GM12865 (cell line): Measurements from ENCODE around the gene SH3TC1.

ENCODE experiments used
- DNase-seq: peaks from one replicate; pipeline ENCODE4 v3.0.0; 2010; ENCODE audit warnings: low read depth
- H3K4me3 ChIP-seq: 2 replicates; pipeline ENCODE4 v1.5.1; 2011; ENCODE audit warnings: mild to moderate bottlenecking, low read depth, low read length, control low read depth
- TF ChIP-seq, protein P1 (sequence below): IDR thresholded peaks from 2 replicates; pipeline ENCODE4 v1.5.1; 2011; ENCODE audit warnings: low read length, control low read depth, low read depth, inconsistent platforms; ENCODE audit not compliant: insufficient read depth; ENCODE audit errors: missing control alignments

The SH3TC1 gene

DNA sequence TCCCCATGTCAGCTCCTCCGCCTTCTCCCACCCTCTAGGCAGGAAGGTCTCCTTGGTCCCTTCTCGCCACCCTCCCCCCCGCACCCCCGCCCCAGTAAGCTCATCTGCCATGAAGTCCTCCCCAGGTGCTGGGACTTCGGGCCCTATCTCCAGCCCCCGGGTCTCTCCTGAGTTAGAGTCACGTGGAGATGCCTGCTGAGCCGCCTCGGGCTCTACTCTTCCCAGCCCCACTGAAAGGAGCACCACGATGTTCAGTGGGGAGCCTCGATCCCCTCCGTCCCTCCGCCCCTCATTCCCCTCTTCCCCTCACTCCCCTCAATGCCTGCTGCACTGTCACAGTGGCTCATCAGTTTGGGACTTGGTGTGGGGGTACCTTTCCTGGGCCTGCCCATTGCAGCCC lies 74.4 kb downstream of the SH3TC1 start:
- TF ChIP-seq, protein P1, sequence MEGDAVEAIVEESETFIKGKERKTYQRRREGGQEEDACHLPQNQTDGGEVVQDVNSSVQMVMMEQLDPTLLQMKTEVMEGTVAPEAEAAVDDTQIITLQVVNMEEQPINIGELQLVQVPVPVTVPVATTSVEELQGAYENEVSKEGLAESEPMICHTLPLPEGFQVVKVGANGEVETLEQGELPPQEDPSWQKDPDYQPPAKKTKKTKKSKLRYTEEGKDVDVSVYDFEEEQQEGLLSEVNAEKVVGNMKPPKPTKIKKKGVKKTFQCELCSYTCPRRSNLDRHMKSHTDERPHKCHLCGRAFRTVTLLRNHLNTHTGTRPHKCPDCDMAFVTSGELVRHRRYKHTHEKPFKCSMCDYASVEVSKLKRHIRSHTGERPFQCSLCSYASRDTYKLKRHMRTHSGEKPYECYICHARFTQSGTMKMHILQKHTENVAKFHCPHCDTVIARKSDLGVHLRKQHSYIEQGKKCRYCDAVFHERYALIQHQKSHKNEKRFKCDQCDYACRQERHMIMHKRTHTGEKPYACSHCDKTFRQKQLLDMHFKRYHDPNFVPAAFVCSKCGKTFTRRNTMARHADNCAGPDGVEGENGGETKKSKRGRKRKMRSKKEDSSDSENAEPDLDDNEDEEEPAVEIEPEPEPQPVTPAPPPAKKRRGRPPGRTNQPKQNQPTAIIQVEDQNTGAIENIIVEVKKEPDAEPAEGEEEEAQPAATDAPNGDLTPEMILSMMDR = no peak

DNA sequence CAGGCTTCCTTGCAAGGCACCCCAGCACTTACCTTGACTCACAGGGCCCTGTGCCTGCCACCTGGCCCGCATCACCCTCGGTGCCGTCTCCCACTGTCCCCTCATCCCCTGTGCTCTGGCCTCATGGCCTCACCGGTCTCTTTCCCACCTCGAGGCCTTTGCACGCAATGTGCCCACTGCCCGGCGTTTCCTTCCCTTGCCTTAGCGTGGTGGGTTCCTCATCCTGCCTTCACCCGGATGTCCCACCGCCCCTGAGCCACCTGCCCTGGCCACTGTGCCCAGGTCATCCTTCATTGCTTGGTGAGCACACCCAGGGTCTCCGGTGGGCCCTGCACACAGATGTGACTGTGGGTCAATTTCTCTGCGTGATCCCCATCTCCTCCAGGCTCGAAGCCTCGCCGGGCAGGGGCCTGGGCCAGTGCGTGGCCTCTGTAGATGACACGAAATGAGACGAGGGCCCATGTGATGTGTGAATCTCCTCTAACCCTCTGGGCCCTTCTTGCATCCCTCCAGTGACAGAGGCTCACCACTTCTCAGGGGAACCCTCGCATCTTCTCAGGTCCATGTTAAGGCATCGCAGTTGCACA lies 75.1 kb downstream of the SH3TC1 start:
- no peak overlapping the region for H3K4me3 ChIP-seq
- TF ChIP-seq, protein P1 = no peak
- DNase-seq = no peak

More for the DNA sequence above, 74.4 kb downstream of the SH3TC1 start:
- no peak for DNase-seq
- H3K4me3 ChIP-seq = no peak overlapping the region

DNA sequence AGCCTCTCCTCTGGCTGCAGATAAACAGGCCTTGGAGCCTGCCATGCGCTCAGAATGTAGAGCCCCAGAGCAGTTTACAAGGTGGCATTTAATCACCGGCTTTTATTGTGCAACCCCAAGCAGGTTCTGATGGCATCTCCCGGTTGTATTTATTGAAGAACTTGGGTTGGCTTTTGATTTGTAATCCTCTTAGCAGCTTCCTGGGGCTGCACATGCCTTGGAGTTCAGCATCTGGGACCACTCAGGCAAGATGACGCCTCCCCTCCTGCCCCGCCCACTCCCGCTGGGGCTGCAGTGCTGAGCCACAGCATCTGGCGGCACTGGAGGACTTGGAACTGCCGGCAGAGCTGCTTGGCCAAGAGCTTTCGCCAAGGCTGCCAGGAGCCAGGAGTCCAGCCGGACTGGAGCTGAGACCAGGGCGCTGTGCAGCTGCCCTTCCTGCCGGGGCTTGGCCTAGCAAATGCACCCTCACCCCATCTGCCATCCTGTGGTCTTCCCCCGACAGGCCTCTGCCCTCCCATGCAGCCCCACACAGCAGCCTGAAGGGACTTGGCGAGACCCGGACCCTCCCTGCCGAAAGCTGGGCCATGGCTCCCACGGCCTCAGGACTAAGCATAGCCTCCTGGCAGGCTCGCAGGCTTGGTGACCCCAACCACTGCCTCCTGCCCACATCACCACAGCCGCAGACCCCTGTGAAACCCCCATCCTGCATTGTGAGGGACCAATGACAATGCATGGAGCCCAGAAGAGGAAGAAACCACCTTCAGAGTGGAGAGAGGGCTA lies 75.9 kb downstream of the SH3TC1 start:
- no peak for DNase-seq
- no peak overlapping the region for H3K4me3 ChIP-seq
- TF ChIP-seq, protein P1 = no peak

DNA sequence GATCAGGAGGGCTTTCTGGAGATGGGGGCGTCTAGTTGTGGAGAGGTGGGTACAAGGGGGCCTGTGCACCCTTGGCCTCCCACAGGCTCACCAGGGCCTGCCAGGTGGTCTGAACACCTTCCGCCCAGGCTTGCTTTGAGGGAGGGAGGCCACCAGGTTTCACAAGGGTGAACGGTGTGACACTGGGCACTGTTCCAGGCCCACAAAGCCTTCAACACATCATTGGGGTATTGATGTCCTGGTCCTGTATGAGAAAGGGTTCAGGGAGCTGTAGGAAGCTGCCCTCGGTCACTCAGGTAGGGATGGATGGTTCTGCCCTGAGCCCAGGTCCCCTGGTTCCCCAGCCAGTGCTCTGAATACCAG lies 76.4 kb downstream of the SH3TC1 start:
- TF ChIP-seq, protein P1 = no peak
- no peak overlapping the region for H3K4me3 ChIP-seq

DNA sequence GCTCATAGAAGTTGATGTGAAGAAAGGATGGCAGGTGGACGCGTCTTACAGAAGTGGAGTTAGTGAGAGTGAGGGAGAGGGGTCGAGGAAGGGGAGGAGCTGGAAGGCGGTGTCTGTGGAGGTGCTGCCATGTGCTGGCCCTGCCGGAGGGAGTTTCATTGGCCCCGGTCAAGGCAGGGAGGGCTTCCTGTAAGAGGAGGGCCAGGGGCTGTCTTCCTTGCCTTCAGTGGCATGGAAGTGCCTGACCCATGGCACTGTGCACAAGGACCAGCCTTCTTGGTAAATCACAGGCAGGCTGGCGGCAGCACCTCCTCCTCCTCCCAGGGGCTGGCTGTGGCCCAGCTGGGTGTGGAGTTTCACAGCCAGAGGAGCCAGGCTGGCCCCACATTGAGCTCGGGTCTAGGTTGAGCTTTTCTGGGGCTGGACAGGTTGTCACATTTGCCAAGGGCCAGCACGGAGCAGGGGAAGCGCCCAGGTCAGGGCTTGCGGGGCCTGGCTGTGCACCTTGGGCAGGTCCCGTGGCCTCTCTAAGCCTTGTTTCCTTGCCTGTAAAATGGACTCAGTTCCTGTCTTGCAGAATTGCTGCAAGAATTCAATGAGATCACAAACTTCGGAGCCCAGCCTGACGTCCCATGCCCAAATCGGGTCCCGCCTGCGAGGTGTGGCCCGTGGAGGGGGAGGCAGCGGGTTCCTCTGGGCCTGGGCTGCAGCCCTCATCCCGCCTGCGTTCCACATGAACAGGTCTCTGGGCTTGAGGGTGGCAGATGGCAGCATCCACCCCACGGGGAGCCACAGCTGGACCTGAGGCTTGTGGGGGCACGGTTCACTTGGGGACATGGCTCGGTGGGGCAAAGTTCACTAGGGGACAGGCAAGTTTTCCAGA lies 77.5 kb downstream of the SH3TC1 start:
- DNase-seq = no peak
- H3K4me3 ChIP-seq = no peak overlapping the region
- TF ChIP-seq, protein P1 = no peak

More for the DNA sequence above, 76.4 kb downstream of the SH3TC1 start:
- no peak for DNase-seq

DNA sequence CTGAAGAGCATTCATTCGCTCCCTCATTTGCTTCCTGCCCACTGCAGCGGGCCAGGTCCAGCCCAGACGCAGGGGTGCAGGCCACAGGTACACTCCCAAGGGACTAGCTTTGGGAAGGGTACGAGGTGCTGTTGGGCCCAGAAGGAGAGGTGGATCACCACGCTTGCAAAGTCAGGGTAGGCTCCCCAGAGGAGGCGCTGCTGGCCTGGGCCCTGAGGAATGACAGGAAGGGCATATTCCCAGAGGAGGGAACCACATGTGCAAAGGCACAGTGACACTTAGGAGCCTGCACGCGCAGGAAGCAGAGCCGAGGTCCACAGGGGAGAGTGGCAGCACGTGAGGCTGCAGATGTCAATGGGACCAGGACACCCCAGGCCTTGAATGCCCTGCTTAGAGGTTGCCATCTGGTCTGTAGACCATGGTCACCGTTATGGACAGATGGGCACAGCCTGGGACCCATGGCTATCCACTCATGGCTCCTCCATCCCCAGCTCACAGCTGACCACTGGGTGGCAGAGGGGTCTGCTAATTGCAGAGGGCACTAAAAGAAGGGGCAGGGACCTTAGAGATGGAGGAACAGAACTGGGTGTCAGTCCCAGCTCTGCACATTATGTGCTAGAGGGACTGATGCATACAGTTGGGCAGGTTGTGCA lies 78.4 kb downstream of the SH3TC1 start:
- TF ChIP-seq, protein P1 = no peak
- H3K4me3 ChIP-seq = no peak overlapping the region
- DNase-seq = no peak
